ENCODE results near the gene LDB2. TPM values are rescaled to one million over a fixed set of nuclear protein-coding genes. Genes with fewer than 3 reads are reported as not detected.

LDB2 gene
- total RNA-seq, 4 donors from 2014 or later, result 33.7 to 191 (median 43.5) TPM

DNA sequence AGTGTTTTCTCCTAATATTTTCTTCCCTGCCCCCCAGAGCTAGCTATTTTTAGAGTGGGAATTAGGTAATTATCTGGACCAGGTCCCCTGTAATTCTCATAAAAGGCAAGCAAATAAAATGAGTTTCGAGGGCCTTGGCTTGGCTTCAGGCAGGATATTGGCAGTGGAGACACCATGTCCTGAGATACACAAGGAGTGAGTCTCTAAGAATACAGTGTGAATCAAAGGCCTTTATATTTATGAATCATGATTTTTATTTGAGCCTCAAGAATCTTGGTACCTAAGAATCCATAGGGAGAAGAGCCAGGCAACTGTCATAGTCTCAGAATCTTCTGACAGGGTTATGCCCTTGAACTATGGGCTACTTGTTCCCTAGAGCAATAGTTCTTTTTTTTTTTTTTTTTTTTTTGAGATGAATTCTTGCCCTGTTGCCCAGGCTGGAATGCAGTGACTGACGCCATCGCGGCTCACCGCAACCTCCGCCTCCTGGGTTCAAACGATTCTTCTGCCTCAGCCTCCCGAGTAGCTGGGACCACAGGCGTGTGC lies 205.4 kb downstream of the LDB2 start:
- no peak for DNase-seq (ENCODE audit: low spot score)
- no peak for TF ChIP-seq CTCF (IDR thresholded peaks at IDR 0.05)
- peak; percentile 60 for ATAC-seq (ENCODE audit: low FRiP score)

DNA sequence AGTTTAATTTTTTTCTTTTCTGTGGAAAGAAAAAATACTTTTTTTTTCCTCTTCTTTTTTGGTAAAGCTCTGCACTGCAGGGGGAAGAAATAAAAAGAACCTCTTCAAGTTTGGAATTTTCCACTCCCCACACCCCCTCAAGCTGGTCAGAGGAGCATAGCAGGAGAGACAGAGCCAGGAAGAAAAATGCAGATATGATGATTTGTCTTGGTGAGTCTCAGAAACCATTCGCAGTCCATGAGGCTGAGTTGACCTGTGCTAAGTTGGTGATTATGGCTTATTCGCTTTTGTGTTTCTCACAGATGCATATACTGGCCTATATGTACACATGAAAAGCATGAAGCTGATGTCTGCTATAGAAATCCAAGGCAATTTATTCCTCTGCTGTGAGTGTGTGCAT lies 205.9 kb downstream of the LDB2 start:
- no peak for DNase-seq (ENCODE audit: low spot score)
- ATAC-seq (ENCODE audit: low FRiP score), result peak; percentile 81
- no peak for TF ChIP-seq CTCF (IDR thresholded peaks at IDR 0.05)

- TF ChIP-seq CTCF (IDR thresholded peaks at IDR 0.05), result no peak
- no peak for ATAC-seq (ENCODE audit: low FRiP score)
Observed at GRCh38 chr4:16692046-16692445, 206.4 kb downstream of the LDB2 start.

DNA sequence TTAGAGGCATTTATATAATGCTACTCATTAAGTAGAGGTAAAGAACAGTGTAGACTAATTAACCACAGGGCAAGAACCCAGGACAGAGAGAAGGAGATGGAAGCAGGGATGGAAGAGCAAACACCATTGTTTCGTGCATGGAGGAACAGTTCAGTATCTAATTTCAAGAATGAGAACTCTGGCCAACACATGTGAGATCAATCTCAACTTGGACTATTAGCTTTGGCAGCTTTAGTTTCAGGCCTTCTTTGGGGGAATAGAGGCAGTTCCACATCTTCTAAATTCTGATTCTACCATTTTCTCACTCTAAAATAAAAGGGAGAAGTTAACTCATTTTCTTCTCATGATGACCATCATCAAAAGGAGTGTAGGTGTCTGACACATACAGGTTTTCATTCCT lies 207.0 kb downstream of the LDB2 start:
- ATAC-seq (ENCODE audit: low FRiP score) (no peak), DNase-seq (ENCODE audit: low spot score) (no peak)
- no peak for TF ChIP-seq CTCF (IDR thresholded peaks at IDR 0.05)

More at GRCh38 chr4:16692046-16692445, 206.4 kb downstream of the LDB2 start:
- no peak for DNase-seq (ENCODE audit: low spot score)

- no peak for ATAC-seq (ENCODE audit: low FRiP score)
Observed at GRCh38 chr4:16687845-16688244, 210.6 kb downstream of the LDB2 start.

DNA sequence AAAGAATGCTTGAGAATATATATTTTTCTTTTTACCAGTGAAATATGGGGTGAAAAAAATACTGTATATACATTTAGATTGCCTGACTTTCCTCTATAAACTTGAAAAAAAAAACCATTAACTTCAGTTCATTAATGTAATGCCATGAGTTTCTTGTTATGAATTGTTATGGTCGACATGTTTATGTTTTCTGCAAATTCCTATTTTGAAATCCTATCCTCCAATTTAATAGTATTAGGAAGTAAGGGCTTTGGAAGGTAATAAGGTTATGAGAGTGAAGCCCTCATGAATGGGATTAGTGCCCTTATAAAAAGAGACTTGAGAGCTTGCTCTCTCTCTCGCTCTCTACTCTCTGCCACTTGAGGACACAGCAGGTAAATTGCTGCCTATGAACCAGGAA lies 211.4 kb downstream of the LDB2 start:
- DNase-seq (ENCODE audit: low spot score) (no peak), ATAC-seq (ENCODE audit: low FRiP score) (no peak)
- TF ChIP-seq CTCF (IDR thresholded peaks at IDR 0.05), result no peak

More at GRCh38 chr4:16687845-16688244, 210.6 kb downstream of the LDB2 start:
- TF ChIP-seq CTCF (IDR thresholded peaks at IDR 0.05), result no peak
- DNase-seq (ENCODE audit: low spot score), result no peak

- peak; percentile 73 for ATAC-seq (ENCODE audit: low FRiP score)
- TF ChIP-seq CTCF (IDR thresholded peaks at IDR 0.05), result no peak
Observed at GRCh38 chr4:16686195-16686594, 212.2 kb downstream of the LDB2 start.

More at GRCh38 chr4:16686195-16686594, 212.2 kb downstream of the LDB2 start:
- DNase-seq (ENCODE audit: low spot score), result no peak
